SK-N-MC (cell line): Measurements from ENCODE around the gene ST6GALNAC3.

Source experiments
- DNase-seq: peaks from one replicate; pipeline ENCODE4 v3.0.0-alpha.2; 2011; ENCODE audit warnings: low read depth, low spot score
- H3K27ac ChIP-seq: fragments of 200-600 bp; sonication (generic); 2 replicates; pipeline ENCODE4 v1.5.1; 2016; ENCODE audit warnings: mixed run types
- H3K36me3 ChIP-seq: fragments of 200-600 bp; sonication (generic); 2 replicates; pipeline ENCODE4 v1.6.1; 2017; ENCODE audit warnings: antibody characterized with exemption, low read length, mixed read lengths; ENCODE audit not compliant: insufficient read depth
- H3K4me3 ChIP-seq: fragments of 200-600 bp; sonication (generic); 2 replicates; pipeline ENCODE4 v1.5.1; 2016
- H3K9ac ChIP-seq: fragments of 200-600 bp; sonication (generic); 2 replicates; pipeline ENCODE4 v1.8.0; 2017; ENCODE audit warnings: mixed run types, mixed read lengths; ENCODE audit not compliant: insufficient read length
- H3K9me3 ChIP-seq: fragments of 200-600 bp; sonication (generic); 2 replicates; pipeline ENCODE4 v1.6.1; 2017; ENCODE audit warnings: low read depth, mild to moderate bottlenecking, antibody characterized with exemption, low read length, moderate library complexity, mixed read lengths
- EZH2 ChIP-seq: fragments of 200-600 bp; sonication (generic); IDR thresholded peaks from one replicate; pipeline ENCODE4 v1.6.1; 2017; ENCODE audit warnings: antibody characterized with exemption
- FOXP2 ChIP-seq: optimal IDR thresholded peaks from 2 replicates; pipeline ENCODE3; 2011; ENCODE audit warnings: mild to moderate bottlenecking, moderate library complexity; ENCODE audit not compliant: insufficient read depth; ENCODE audit errors: extremely low read length, control extremely low read depth
- POLR2AphosphoS5 ChIP-seq: IDR thresholded peaks from 2 replicates; pipeline ENCODE4 v1.6.1; 2012; ENCODE audit warnings: mild to moderate bottlenecking, low read depth, low read length, borderline replicate concordance

ST6GALNAC3 gene

GRCh38 chr1:76124196-76124595 is 49.6 kb downstream of the ST6GALNAC3 start:
- TF ChIP-seq FOXP2 (no peak), EZH2 (no peak), POLR2AphosphoS5 (no peak)
- DNase-seq, result no peak
- no peak overlapping the region for H3K9ac ChIP-seq
- H3K9me3 ChIP-seq, result no peaks in the 10 kb centered on the region
- no peak overlapping the region for H3K27ac ChIP-seq
- H3K36me3 ChIP-seq, result no peaks in the 10 kb centered on the region
- no peak overlapping the region for H3K4me3 ChIP-seq

- TF ChIP-seq POLR2AphosphoS5, result no peak
- no peak for TF ChIP-seq EZH2
- no peak for TF ChIP-seq FOXP2
- no peak overlapping the region for H3K9ac ChIP-seq
- H3K27ac ChIP-seq, result peak overlapping the region; percentile 93
- peak overlapping the region; percentile 63 for H3K4me3 ChIP-seq
- H3K9me3 ChIP-seq, result no peaks in the 10 kb centered on the region
- peak; percentile 82 for DNase-seq
- H3K36me3 ChIP-seq, result no peaks in the 10 kb centered on the region
Observed at GRCh38 chr1:76125473-76126219, 51.1 kb downstream of the ST6GALNAC3 start.

- H3K36me3 ChIP-seq, result no peaks in the 10 kb centered on the region
- H3K9ac ChIP-seq, result no peak overlapping the region
- H3K27ac ChIP-seq, result no peak overlapping the region
- TF ChIP-seq POLR2AphosphoS5 (no peak), EZH2 (no peak), FOXP2 (no peak)
- no peak for DNase-seq
- H3K9me3 ChIP-seq, result no peaks in the 10 kb centered on the region
- H3K4me3 ChIP-seq, result no peak overlapping the region
Observed at GRCh38 chr1:76128096-76128495, 53.5 kb downstream of the ST6GALNAC3 start.

- Histone ChIP-seq H3K9me3 (no peaks in the 10 kb centered on the region), H3K4me3 (no peak overlapping the region), H3K27ac (no peak overlapping the region), H3K36me3 (no peaks in the 10 kb centered on the region), H3K9ac (no peak overlapping the region)
- no peak for DNase-seq
- no peak for TF ChIP-seq POLR2AphosphoS5
- no peak for TF ChIP-seq EZH2
- no peak for TF ChIP-seq FOXP2
Observed at GRCh38 chr1:76129731-76130130, 55.2 kb downstream of the ST6GALNAC3 start.

- no peaks in the 10 kb centered on the region for H3K36me3 ChIP-seq
- no peak overlapping the region for H3K27ac ChIP-seq
- TF ChIP-seq POLR2AphosphoS5, result no peak
- no peak for TF ChIP-seq FOXP2
- TF ChIP-seq EZH2, result no peak
- H3K9ac ChIP-seq, result no peak overlapping the region
- DNase-seq, result no peak
- no peak overlapping the region for H3K4me3 ChIP-seq
- no peaks in the 10 kb centered on the region for H3K9me3 ChIP-seq
Observed at GRCh38 chr1:76130992-76131391, 56.4 kb downstream of the ST6GALNAC3 start.

GRCh38 chr1:76133977-76134376 is 59.4 kb downstream of the ST6GALNAC3 start:
- Histone ChIP-seq H3K27ac (no peak overlapping the region), H3K9ac (no peak overlapping the region), H3K9me3 (no peaks in the 10 kb centered on the region), H3K36me3 (no peaks in the 10 kb centered on the region), H3K4me3 (no peak overlapping the region)
- TF ChIP-seq EZH2, result no peak
- TF ChIP-seq FOXP2, result no peak
- TF ChIP-seq POLR2AphosphoS5, result no peak
- no peak for DNase-seq

- Histone ChIP-seq H3K9me3 (no peaks in the 10 kb centered on the region), H3K36me3 (no peaks in the 10 kb centered on the region), H3K9ac (no peak overlapping the region), H3K27ac (no peak overlapping the region), H3K4me3 (no peak overlapping the region)
- DNase-seq, result no peak
- TF ChIP-seq POLR2AphosphoS5 (no peak), EZH2 (no peak), FOXP2 (no peak)
Observed at GRCh38 chr1:76135835-76136234, 61.3 kb downstream of the ST6GALNAC3 start.

- no peak for DNase-seq
- Histone ChIP-seq H3K27ac (no peak overlapping the region), H3K9me3 (no peaks in the 10 kb centered on the region), H3K9ac (no peak overlapping the region), H3K4me3 (no peak overlapping the region), H3K36me3 (no peaks in the 10 kb centered on the region)
- TF ChIP-seq POLR2AphosphoS5 (no peak), EZH2 (no peak), FOXP2 (no peak)
Observed at GRCh38 chr1:76136894-76137293, 62.3 kb downstream of the ST6GALNAC3 start.

GRCh38 chr1:76137746-76138145 is 63.2 kb downstream of the ST6GALNAC3 start:
- DNase-seq, result no peak
- Histone ChIP-seq H3K9ac (no peak overlapping the region), H3K27ac (no peak overlapping the region), H3K36me3 (no peaks in the 10 kb centered on the region), H3K4me3 (no peak overlapping the region), H3K9me3 (no peaks in the 10 kb centered on the region)
- TF ChIP-seq FOXP2, result no peak
- TF ChIP-seq EZH2, result no peak
- no peak for TF ChIP-seq POLR2AphosphoS5
